GM12874 (cell line): ENCODE results near the gene POC5.

Experiments used
- CTCF ChIP-seq: IDR thresholded peaks from 2 replicates; pipeline ENCODE4 v1.5.1; 2011; ENCODE audit warnings: low read depth, mild to moderate bottlenecking, control low read depth, low read length, moderate library complexity; ENCODE audit not compliant: insufficient read depth

Gene POC5

GRCh38 chr5:75666801-75667200 is 50.4 kb downstream of the POC5 start:
- TF ChIP-seq CTCF = no peak

GRCh38 chr5:75664979-75665378 is 52.3 kb downstream of the POC5 start:
- no peak for TF ChIP-seq CTCF

DNA sequence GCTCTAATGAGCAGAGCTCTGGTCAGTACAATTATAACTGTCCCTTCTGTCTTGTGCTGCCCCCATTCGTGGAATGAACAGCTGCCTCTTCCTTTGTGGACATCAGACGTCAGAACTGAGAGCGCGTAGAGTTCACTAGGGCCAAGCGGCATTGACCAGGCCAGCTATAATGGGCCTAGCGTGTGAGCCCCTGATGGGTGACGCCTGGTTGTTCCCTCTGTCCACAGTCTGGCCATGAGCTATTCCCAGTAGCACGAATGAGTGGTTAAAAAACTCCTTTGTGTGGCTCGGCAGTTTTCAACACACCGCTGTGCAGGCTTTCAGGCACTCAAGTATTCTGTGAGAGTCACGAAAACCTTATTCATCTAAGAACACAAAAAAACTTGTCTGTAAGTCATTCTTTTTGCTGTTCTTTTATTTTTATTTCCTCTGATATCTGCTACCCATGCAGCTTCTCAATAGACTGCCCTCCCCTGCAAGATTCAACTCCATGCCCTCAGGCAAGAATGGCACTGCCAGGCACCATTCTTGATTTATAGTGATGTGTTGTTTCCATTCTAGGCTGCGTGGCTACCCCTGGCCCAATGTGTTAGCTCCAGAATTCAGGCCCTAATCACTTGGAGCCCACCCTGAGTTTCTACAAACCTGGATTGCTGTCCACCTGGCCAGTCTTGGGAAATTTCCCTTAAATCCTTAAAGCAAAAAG is 53.5 kb downstream of the POC5 start:
- no peak for TF ChIP-seq CTCF

DNA sequence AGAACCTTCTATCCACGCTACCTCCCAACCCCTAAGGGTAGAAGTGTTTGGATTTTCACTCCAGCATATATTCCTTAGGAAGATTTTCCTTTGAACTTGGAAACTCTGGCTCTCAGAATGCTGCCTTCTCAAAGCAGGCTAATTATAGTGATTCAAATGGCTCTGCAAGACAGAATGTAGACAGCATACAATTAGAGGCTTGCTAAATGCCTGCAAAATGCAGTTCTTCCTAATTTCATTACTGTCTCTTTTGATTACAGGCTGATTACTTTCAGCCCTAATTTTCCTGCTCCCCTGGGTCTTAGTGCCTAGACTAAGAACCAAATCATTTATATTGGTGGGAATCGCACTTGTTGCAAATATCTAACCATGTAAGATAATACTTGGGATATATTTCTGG is 55.2 kb downstream of the POC5 start:
- no peak for TF ChIP-seq CTCF

GRCh38 chr5:75660678-75661465 is 56.4 kb downstream of the POC5 start:
- no peak for TF ChIP-seq CTCF

DNA sequence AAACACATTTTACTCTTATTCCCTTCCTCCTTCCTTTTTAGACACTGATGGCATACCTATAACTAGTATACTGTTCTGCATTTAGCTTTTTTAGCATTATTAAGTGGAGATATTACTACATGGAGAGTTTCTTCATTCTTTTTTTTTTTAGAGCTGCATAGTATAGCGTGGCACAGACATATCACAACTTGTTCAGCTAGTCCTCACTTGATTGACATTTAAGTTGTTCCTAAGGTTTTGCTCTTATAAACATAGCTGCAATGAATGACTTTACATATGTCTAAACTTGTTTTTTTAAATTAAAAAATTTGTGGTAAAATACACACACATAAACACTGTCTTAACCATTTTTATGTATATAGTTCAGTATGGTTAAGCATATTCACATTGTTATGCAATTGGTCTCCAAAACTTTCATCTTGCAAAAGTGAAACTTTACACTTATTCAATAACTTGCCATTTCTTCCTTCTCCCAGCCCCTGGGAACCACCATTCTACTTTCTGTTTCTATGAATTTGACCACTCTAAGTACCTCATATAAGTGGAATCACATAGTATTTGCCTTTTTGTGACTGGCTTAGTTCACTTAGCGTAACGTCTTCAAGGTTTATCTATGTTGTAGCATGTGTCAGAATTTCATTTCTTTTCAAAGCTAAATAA is 57.3 kb downstream of the POC5 start:
- no peak for TF ChIP-seq CTCF

- TF ChIP-seq CTCF = no peak
These were observed 60.8 kb downstream of the POC5 start for GRCh38 chr5:75656311-75657003.
